Thoracic aorta (tissue), 2 donors: ENCODE data around the gene OR1N1. TPM values are rescaled to one million over a fixed set of nuclear protein-coding genes. Genes with fewer than 3 reads are reported as not detected.
"Not testable (repeated sequence)": the region's sequence is repeated elsewhere in the genome, so short reads cannot be mapped to it uniquely, and the experiment has no call there.

ENCODE experiments used
- ATAC-seq: fragments of 150-250 bp; one replicate; pipeline ENCODE4 v1.8.0; 2017; ENCODE audit warnings: low read depth; ENCODE audit not compliant: insufficient number of reproducible peaks, low FRiP score
- DNase-seq: peaks from one replicate; pipeline ENCODE4 v3.0.0-alpha.2; 2020; ENCODE audit warnings: low spot score
- H3K27ac ChIP-seq, 2 donors: fragments of 200-600 bp; sonication (generic); 1 replicate in 1 of 2; 2 replicates in 1 of 2; pipeline ENCODE4 v1.5.1; 2016; ENCODE audit warnings: mild to moderate bottlenecking in 2 of 2, moderate library complexity in 2 of 2
- H3K27me3 ChIP-seq: fragments of 200-600 bp; sonication (generic); replicated peaks from 2 replicates; pipeline ENCODE4 v1.6.0; 2016; ENCODE audit warnings: mild to moderate bottlenecking; ENCODE audit not compliant: insufficient read depth
- H3K36me3 ChIP-seq: fragments of 200-600 bp; sonication (generic); one replicate; pipeline ENCODE4 v1.5.1; 2016
- H3K4me1 ChIP-seq, 2 donors: fragments of 200-600 bp; sonication (generic); 1 replicate in 1 of 2; 2 replicates in 1 of 2; pipeline versions ENCODE4 v1.5.1 to v1.6.0; 2016; ENCODE audit warnings: low read depth in 2 of 2, mild to moderate bottlenecking in 1 of 2; ENCODE audit not compliant: control insufficient read depth in 1 of 2
- H3K4me3 ChIP-seq: fragments of 200-600 bp; sonication (generic); 2 replicates; pipeline ENCODE4 v1.5.1; 2016; ENCODE audit warnings: mild to moderate bottlenecking
- H3K9me3 ChIP-seq: fragments of 200-600 bp; sonication (generic); 2 replicates; pipeline ENCODE4 v1.5.1; 2016
- CTCF ChIP-seq: fragments of 200-600 bp; sonication (generic); IDR thresholded peaks from one replicate; pipeline ENCODE4 v1.5.1; 2019; ENCODE audit warnings: antibody characterized with exemption
- total RNA-seq, 2 donors: library from RNA; depleted of rRNA; stranded (reverse); fragments of >200 nt; gene quantifications; one replicate each; pipeline versions ENCODE4 v1.1.0 to v1.2.3, GENCODE V29; 2016

The OR1N1 gene
- total RNA-seq, 2 donors from 2014 or later = not detected

GRCh38 chr9:122552812-122553211, 25.7 kb upstream of the OR1N1 start, which contains the start of gene OR1N2:
Gene OR1N2 (plus strand): TSS chr9:122553112. CDS start chr9:122553212, 100 bp downstream.
- no peak for DNase-seq
- H3K4me3 ChIP-seq = no peak within 1 kb of the TSS

GRCh38 chr9:122551371-122551770, 24.3 kb upstream of the OR1N1 start:
- Histone ChIP-seq H3K27me3 (no peaks in the 10 kb centered on the region), H3K9me3 (no peaks in the 10 kb centered on the region), H3K4me3 (no peak overlapping the region), H3K4me1 (no peaks in the 10 kb centered on the region), H3K36me3 (no peaks in the 10 kb centered on the region), H3K27ac (no peak overlapping the region)
- no peak for ATAC-seq
- no peak for DNase-seq
- no peak for TF ChIP-seq CTCF

More at GRCh38 chr9:122552812-122553211, 25.7 kb upstream of the OR1N1 start, which contains the start of gene OR1N2:
- Histone ChIP-seq H3K36me3 (no peaks in the 10 kb centered on the region), H3K4me1 (no peaks in the 10 kb centered on the region), H3K27ac (no peak within 1 kb of the TSS), H3K9me3 (no peaks in the 10 kb centered on the region), H3K27me3 (no peaks in the 10 kb centered on the region)
- ATAC-seq = no peak
- TF ChIP-seq CTCF = no peak

GRCh38 chr9:122546196-122546595, 19.1 kb upstream of the OR1N1 start:
- DNase-seq (no peak), ATAC-seq (no peak)
- Histone ChIP-seq H3K4me1 (no peaks in the 10 kb centered on the region), H3K36me3 (no peaks in the 10 kb centered on the region), H3K9me3 (no peaks in the 10 kb centered on the region), H3K27me3 (no peaks in the 10 kb centered on the region), H3K4me3 (no peak overlapping the region), H3K27ac (no peak overlapping the region)
- no peak for TF ChIP-seq CTCF

- H3K36me3 ChIP-seq = no peaks in the 10 kb centered on the region
- H3K27ac ChIP-seq = no peak overlapping the region
- H3K4me3 ChIP-seq = no peak overlapping the region
- TF ChIP-seq CTCF = no peak
- no peaks in the 10 kb centered on the region for H3K27me3 ChIP-seq
- H3K9me3 ChIP-seq = no peaks in the 10 kb centered on the region
- no peaks in the 10 kb centered on the region for H3K4me1 ChIP-seq
- ATAC-seq (no peak), DNase-seq (no peak)
Observed at GRCh38 chr9:122538757-122539156, 11.7 kb upstream of the OR1N1 start.

GRCh38 chr9:122537066-122537465, 10.0 kb upstream of the OR1N1 start:
- not testable (repeated sequence) for DNase-seq, H3K9me3 ChIP-seq, H3K27ac ChIP-seq, H3K36me3 ChIP-seq, H3K4me3 ChIP-seq, ATAC-seq, H3K27me3 ChIP-seq, H3K4me1 ChIP-seq

- no peak overlapping the region for H3K4me3 ChIP-seq
- H3K9me3 ChIP-seq = no peaks in the 10 kb centered on the region
- H3K36me3 ChIP-seq = no peaks in the 10 kb centered on the region
- no peak for ATAC-seq
- no peaks in the 10 kb centered on the region for H3K27me3 ChIP-seq
- H3K27ac ChIP-seq = no peak overlapping the region
- H3K4me1 ChIP-seq = no peaks in the 10 kb centered on the region
- TF ChIP-seq CTCF = no peak
- DNase-seq = no peak
Observed at GRCh38 chr9:122536134-122536533, 9.0 kb upstream of the OR1N1 start.

- H3K27me3 ChIP-seq, ATAC-seq, H3K36me3 ChIP-seq, H3K4me1 ChIP-seq, H3K4me3 ChIP-seq, H3K9me3 ChIP-seq, H3K27ac ChIP-seq, DNase-seq: not testable (repeated sequence)
Observed at GRCh38 chr9:122531157-122531556, 4.1 kb upstream of the OR1N1 start.
